ENCODE results near the gene DLEC1.

DLEC1 gene

DNA sequence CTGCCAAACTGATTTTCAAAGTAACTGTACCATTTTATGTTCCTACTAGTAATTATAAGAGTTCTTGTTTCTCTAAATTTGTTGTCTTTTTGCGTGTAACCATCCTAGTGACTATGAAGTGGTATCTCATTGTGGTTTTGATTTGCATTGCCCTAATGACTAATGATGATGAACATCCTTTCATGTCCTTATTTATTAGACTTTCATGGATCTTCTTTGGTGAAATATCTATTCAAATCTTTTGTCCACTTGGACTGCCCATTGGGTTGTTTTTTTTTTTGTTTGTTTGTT, 130.0 kb downstream of the DLEC1 start:
- no peak for ATAC-seq
- TF ChIP-seq PPARA (CRISPR knock-in tag; IDR thresholded peaks at IDR 0.05; ENCODE audit: borderline replicate concordance) = no peak
- no peak for TF ChIP-seq ZNF70 (CRISPR knock-in tag; IDR thresholded peaks at IDR 0.05)
- TF ChIP-seq CSRNP3 (CRISPR knock-in tag; IDR thresholded peaks at IDR 0.05) = no peak
- TF ChIP-seq BACH2 (CRISPR knock-in tag; IDR thresholded peaks at IDR 0.05; ENCODE audit: borderline replicate concordance) = no peak

DNA sequence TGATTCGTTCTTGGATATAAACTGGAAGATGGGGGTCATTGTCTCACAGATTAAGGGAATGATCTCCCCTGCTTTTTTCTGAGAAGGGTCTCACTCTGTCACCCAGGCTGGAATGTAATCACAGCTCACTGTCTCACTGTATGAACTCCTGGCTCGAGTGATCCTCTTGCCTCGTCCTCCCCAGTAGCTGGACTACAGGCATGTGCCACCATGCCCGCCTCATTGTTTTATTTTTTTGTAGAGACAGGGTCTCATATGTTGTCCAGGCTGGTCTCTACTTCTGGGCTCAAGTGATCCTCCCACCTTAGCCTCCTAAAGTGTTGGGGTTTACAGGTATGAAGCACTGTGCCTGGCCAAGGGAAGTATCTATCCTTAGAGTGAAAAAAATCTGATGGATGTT, 131.7 kb downstream of the DLEC1 start:
- no peak for ATAC-seq
- TF ChIP-seq CREB5 (CRISPR knock-in tag; IDR thresholded peaks at IDR 0.05; ENCODE audit: low read depth) (no peak), CSRNP3 (CRISPR knock-in tag; IDR thresholded peaks at IDR 0.05) (no peak), ZFP30 (CRISPR knock-in tag; IDR thresholded peaks at IDR 0.05) (no peak), PATZ1 (CRISPR knock-in tag; IDR thresholded peaks at IDR 0.05; ENCODE audit: borderline replicate concordance) (no peak), ZFP3 (CRISPR knock-in tag; IDR thresholded peaks at IDR 0.05) (no peak), ZNF565 (CRISPR knock-in tag; conservative IDR thresholded peaks at IDR 0.05; ENCODE audit: low read depth) (no peak), TCF4 (CRISPR knock-in tag; IDR thresholded peaks at IDR 0.05; ENCODE audit: borderline replicate concordance) (no peak), ARNTL (CRISPR knock-in tag; IDR thresholded peaks at IDR 0.05; ENCODE audit: borderline replicate concordance, low read depth) (no peak), TOX (CRISPR knock-in tag; IDR thresholded peaks at IDR 0.05; ENCODE audit: borderline replicate concordance) (no peak), OSR1 (CRISPR knock-in tag; IDR thresholded peaks at IDR 0.05) (no peak), PPARA (CRISPR knock-in tag; IDR thresholded peaks at IDR 0.05; ENCODE audit: borderline replicate concordance) (no peak)

DNA sequence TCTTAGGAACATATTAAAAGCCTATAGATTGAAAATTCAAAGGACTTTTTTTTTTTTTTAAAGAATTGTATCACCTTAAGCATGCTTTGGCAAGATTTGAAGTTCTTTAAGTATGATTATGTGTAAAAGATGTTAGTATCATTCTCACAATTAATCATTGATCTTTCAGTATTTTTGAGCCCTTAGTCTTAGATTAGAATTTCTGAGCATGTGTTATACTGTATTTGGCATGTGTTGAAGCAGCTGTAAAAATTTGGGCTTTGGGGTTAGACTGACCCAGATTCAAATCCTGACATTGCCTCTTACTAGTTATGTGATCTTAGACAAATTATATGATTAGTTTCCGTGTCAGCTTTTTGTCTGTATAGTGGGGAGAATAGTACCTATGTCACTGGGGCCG, 132.6 kb downstream of the DLEC1 start:
- ATAC-seq = no peak
- TF ChIP-seq ZNF8 (CRISPR knock-in tag; IDR thresholded peaks at IDR 0.05) = no peak
- TF ChIP-seq POU6F1 (CRISPR knock-in tag; IDR thresholded peaks at IDR 0.05; ENCODE audit: borderline replicate concordance, low read depth) = no peak
- TF ChIP-seq TCF4 (CRISPR knock-in tag; IDR thresholded peaks at IDR 0.05; ENCODE audit: borderline replicate concordance) = no peak
- TF ChIP-seq ZNF70 (CRISPR knock-in tag; IDR thresholded peaks at IDR 0.05) = no peak
- TF ChIP-seq ESRRG (CRISPR knock-in tag; IDR thresholded peaks at IDR 0.05) = no peak

Measured in SK-N-SH treated with all-trans-retinoic acid at 6 μM for 48 hours (cell line).